ENCODE results near the gene C16orf95.
"Not testable (repeated sequence)": the region's sequence is repeated elsewhere in the genome, so short reads cannot be mapped to it uniquely, and the experiment has no call there.

The C16orf95 gene, protein sequence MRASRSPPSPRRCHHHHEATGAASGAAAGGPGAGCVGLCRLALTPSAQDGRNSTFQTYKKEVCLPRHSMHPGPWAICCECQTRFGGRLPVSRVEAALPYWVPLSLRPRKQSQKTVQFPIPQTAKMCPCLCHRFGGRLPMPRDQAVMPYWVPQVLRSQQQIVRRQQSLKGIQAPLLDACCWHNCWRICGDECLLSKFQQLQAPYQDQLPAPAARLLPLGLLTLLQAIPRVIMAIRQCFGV

DNA sequence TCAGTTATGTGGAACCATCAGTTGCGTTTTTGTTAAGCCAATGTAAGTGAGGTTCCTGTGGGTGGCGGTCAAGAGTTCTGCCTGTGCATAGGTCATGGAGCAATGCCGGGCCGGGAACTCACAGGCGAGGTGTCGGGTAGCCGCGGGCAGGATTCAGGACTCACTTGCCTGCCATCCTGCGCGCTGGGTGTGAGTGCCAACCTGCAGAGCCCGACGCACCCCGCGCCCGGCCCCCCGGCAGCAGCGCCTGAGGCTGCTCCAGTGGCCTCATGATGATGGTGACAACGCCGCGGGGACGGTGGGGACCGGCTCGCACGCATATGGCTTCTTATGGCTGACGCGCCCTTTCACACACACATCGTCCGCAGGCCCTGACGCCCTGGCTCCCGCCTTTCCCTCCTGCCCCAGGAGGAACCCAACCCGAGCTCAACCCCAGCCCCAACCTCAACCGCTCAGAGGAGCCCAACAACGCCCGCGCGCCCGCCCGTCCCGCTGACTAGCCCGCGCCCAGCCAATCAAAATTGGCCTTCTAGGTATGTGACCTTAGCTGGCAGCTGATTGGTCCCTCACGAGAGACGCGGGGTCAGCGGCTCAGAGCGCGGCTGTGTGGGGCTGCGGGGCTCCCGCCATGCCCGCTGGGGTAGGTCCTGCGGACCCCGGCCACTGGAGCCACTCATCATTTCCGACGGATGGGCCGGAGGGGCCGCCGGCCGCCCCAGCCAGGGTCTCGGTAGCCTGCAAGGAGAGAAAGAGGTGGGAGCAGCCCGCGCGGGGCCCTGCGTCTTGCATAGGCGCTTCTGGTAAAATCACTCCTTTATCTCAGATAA, at the start of gene C16orf95:
TSS of gene C16orf95 (minus strand) at position 470 of the 827 bp plus-strand sequence. CDS start at position 320, 150 bp downstream.
- peak; percentile 93 for DNase-seq (ENCODE audit: low spot score)

DNA sequence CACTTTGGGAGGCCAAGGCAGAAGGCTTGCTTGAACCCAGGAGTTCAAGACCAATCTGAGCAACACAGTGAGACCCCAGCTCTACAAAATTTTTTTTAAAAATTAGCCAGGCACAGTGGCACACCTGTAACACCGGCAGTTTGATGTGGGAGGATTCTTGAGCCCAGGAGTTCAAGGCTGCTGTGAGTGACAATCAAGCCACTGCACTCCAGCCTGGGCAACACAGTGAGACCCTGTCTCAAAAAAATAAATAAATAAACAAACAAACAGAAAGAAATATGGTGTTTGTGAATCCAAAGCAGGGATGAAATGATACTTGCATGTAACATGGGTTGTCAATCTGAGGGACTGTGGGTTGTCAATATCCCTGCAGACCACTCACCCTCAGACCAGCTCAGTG, 49.7 kb upstream of the C16orf95 start:
- no peak for DNase-seq (ENCODE audit: low spot score)

DNA sequence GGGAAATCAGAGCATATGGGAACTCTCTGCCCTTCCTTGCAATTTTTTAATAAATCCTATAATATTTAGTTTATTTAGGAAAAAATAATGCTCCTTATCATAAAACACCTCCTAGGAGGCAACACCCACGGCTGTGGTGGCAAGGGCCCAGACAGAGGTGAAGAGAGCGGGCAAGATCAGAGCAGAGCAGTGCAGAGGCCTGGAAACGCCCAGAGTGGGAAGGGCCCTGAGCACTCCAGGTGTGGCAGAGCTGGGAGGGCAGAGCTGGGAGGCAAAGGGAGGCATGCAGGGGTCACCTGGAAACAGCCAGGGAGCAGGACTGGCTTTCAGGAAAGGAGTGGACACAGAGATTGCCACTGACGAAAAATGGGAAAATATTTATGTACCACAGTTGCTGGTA, 49.1 kb upstream of the C16orf95 start:
- no peak for DNase-seq (ENCODE audit: low spot score)

DNA sequence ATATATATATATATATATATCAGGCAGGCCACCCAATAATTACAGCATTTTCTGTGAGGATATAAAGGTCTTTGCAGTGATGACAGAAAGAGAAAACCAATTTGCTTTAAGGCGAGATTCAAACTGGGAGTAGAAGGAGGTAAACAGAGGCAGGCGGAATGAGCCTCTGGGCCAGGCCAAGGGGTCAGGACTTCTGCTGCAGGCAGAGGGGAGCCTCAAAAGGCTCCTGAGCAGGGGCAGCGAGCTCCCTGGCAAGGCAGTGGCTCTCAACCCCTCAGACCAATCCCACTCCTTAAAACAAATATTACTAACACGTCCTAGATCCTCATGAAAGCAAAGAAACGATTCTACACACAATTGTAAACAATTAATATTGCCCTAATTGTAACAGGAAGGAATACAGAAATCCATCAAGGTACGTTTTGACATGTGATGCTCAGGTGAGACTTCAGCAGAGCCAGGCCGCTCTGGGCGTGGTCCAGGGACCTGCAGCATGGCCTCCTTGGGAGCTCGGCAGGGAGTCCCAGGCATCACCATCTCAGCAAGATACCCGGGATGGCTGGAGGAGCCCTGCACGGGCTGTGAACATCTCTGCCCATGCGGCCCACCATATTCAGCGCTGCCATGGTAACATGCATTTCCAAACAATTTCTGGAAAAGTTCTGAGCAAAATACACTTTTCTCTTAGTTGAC, 48.0 kb upstream of the C16orf95 start:
- no peak for DNase-seq (ENCODE audit: low spot score)

DNA sequence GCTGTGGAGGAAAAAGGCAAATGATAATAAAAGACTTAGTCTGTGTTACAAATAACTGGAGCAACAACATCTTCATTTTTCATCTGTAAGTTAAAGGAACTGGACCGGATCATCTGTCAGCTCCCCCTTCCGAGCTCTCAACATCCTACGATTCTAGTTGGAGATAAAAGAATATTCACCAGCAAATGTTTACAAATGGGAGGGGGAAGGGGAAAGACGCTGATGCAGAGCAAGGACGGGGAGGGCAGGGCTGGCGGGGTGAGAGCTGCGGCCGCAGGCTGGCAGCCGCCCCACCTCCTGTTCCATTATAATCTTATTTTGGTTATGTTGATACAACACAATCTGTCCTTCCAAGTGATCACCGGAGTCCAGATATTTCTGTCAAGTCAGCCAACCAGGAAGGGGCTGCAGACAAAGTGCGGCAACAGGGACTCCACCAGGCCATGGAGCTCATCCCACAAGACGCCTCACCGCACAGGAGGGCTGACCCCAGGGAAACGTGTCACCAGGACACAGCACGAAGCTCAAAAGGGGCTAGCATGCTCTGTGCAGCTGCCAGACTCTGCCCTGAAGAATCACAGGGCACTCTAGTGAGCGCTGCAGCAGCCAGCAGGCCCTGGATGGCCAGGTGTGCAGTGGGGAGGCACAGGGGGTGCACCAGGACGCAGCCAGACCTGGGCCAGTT, 46.7 kb upstream of the C16orf95 start:
- DNase-seq (ENCODE audit: low spot score) = no peak

DNA sequence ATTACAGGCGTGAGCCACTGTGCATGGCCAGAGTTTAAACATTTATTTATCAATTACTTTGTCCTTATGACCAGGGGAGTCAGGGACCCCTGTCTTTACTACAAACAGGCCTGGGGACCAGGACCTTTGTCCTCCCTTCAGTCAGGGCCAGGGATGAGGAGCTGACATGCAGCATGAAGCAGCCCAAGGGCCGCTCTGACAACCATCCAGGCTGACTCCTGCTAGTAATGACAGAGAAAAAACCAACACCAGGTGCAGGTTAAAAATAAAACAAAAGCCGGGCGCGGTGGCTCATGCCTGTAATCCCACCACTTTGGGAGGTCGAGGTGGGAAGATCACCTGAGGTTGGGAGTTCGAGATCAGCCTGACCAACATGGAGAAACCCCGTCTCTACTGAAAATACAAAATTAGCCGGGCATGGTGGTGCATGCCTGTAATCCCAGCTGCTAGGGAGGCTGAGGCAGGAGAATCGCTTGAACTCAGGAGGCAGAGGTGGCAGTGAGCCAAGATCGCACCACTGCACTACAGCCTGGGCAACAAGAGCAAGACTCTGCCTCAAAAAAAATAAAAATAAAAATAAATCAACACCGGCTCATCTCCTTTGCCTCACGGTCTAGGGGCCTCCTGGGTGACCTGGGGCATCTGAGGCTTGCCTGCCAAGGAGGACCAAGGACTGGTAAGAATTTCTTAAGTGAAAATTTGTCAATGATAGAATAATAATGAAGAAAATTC, 45.8 kb upstream of the C16orf95 start:
- DNase-seq (ENCODE audit: low spot score) = not testable (repeated sequence)

DNA sequence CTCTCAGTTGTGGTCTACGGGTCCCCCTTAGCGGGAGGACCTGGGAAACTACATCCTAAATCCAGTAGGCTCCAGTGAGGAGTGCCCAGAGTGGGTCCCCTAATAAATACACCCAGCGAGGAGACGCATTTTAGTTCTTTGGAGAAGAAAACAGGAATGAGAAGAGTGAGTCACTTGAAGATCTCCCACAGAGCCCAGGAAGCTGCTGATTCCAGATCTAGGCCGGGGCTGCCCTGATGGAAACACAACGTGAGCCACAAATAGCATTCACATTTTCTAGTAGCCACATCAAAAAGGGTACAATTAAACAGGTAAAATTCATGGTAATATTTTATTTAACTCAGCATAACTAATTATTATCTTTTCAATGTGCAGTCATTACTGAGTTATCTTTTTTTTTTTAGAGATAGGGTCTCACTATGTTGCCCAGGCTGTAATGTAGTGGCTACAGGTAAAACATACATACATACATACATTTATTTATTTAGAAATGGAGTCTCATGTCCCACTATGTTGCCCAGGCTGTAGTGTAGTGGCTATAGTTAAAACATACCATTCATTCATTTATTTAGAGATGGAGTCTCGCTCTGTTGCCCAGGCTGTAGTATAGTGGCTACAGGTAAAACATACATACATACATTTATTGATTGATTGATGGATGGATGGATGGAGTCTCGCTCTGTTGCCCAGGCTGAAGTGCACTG, 44.9 kb upstream of the C16orf95 start:
- no peak for DNase-seq (ENCODE audit: low spot score)

DNA sequence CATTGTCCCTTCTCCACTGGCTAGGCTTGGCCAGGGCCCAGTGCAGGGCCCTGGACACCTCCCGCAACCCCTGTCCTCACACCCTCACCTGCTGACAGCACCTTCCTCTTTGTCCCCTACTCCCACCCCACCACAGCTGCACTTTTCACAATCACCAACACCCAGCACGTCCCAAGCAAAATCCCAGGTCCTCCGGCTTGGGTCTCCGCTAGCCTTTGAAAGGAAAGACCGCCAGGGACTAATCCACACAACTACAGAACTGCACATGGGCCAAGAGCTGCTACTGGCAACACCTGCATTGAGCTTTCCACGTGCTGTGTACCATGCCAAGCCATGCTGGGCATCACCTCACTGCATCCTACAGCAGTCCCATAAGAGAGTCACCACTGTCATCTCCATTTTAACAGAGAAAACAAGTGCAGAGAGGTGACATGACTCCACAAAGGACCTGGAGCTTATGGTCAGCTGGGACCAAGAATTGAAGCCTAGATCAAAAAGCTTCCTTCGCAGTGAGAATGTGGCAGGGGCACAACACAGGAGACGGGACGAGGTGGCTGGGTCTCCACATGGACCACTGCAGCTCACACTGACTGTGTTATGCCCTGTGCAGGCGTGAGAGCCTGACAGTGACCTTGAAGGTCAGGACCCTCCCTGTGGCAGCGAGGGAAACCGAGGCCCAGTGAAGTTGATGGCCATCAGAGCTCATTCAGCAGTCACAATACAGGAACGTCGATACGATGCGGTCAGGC, 43.8 kb upstream of the C16orf95 start:
- no peak for DNase-seq (ENCODE audit: low spot score)

DNA sequence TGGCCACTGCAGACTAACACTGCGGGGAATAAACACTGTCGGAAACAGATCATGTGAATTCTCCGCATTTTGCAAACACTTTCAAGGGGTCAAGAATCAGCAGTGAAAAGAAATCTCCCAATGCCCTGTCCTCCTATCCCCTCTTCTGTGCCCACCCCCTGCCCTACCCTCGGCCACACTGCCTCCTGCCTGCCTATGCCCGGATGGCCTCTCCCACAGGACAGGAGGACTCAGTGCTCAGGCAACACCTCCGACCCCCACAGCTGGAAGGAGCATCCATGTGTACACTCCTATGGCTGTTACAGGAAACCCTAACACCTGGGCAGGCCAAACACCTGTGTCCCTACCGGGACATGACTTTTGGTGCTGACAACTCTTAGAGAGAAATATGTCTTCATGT, 41.9 kb upstream of the C16orf95 start:
- no peak for DNase-seq (ENCODE audit: low spot score)

DNA sequence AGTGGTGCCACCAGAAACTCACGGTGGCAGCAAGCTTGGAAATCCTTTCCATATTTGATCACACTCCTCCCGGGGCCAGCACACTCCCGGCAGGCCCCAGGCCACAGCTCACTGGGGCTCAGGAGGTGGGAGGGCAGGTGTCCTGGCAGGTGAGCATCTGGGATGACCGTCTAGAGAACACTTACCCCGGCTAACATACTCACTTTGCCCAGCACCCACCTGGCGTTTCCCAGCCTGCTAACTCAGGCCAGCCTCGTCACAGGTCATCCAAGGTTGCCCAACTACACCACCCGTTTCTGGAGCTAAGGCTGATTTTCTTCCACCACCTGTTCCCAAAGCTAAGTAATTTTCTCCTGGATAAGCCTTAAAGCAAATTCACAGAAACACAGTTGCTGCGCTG, 41.5 kb upstream of the C16orf95 start:
- DNase-seq (ENCODE audit: low spot score) = no peak

DNA sequence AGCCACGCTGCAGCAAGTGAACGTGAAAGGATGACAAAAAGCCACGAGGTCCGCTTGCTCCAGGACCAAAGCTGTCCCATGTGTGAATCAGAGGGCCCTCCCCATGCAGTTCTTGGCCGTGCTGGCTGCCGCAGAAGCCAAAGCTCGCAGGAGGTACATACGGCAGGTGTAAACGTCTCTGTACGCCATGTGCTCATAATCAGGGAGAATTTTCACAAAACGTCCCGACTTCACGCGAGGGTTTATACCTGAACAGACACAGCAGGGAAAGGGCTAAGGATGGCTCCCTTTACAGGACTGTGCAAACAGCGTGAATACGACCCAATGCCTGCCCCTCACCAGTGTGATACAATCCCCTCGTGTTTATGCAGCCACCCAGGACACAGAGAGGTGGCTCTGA, 41.1 kb upstream of the C16orf95 start:
- DNase-seq (ENCODE audit: low spot score) = no peak

DNA sequence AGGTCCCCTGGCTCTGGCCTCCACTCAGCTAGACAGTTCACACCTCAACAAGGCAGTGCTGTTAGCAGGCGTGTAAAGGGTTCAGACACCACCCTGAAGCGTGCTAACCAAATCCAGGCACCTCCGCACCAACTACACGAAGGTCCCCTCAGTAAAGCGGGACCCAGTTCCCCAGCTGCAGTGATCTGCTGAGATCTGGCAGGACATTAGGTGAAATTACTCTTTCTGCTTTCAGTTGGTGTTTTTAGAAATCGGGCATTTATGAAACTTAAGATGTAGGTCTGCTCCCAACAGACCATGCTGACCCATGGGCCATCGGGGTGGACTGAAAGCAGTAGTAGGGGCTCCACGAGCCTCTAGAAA, 39.3 kb upstream of the C16orf95 start:
- DNase-seq (ENCODE audit: low spot score) = no peak

DNA sequence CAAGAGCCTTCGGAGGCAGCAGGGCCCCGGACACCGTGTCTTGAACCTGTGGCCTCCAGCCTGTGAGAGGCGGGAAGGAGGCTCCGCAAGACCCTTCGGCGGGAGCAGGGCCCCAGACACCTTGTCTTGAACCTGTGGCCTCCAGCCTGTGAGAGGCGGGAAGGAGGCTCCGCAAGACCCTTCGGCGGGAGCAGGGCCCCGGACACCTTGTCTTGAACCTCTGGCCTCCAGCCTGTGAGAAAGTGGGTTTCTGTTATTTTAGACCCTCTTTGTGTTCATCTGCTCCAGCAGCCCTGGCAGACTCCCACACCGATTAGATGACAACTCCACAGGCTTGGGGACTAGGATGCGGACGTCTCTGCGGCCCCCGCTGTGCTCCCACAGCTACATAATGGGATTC, 36.4 kb upstream of the C16orf95 start:
- DNase-seq (ENCODE audit: low spot score) = no peak

DNA sequence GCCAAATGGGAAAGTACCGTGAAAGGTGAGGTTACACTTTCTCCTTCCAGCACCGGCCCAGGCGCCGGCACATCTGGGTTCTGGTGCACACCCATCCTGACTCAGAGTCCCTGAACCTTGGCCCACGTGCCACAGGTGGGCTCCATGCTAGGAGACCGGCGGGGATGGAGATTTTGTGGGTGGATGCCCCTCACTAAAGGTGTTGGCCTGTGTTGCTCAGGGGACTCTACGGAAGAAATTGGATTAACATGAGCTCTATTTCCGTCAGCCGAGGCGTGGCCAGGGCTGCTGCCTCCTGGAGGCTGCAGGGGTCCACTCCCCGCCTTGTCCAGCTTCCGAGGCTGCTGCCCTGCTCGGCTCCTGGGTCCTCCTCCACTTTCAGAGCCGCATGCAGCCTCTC, 35.6 kb upstream of the C16orf95 start:
- DNase-seq (ENCODE audit: low spot score) = no peak

DNA sequence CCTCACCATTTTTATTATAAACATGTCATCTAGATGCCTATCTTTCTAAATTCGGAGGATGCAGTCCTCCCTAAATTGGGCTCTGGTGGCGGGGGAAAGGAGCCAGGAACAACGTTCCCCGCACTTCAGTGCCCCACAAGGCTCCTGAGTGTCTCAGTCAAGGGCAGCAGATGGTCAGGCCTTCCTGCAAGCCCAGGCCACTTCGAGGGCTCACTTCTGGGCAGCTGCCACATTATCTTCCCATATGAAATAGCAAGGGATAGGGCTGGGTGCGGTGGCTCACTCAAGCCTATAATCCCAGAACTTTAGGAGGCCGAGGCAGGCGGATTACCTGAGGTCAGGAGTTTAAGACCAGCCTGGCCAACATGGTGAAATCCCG, 34.1 kb upstream of the C16orf95 start:
- no peak for DNase-seq (ENCODE audit: low spot score)

DNA sequence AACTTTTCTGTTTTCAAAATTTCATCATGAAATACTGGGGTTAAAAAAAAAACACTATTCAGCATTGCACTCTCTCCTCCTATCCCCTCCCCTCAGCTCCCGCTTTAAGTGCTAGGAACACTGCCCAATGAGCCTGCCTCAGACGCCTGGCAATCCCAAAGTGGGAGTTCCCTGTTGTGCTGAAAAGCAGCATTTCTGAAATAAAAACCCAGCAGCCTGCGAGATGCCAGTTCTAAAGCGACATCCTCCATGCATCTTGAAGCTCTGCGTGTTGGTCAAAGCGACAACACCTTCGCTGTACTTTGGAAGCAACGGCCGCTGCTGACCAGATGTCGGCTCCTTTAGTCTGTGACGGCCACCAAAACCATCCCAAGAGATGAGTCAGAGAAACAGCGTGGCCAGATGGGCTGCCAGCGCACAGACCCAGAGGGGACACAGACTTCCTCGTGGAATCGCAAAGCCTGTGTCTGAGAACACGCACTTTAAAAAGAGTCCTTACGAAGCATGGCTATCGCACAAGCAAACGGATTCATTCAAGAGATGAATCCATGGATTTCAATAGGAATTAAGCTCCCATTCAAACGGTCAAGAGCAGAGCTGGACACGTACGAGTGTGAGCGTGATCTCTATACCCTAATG, 33.6 kb upstream of the C16orf95 start:
- no peak for DNase-seq (ENCODE audit: low spot score)

DNA sequence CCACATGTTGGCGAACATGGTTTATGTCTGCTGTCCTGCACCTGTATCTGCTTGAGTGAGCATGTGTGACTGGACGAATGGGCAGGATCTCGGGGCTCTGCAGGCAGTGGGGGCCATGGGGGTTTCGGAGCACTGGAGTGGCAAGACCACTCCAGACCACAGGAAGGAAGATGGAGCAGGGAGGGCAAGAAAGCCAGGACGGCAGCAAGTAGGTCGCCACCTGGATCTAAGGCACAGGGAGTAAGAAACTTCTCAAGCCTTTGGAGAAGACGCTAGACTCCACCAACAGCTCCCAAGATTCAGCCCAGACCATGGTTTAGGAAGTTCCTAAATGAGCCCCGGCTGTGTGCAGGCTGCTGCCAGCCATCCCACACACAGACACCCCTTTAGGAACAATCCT, 32.8 kb upstream of the C16orf95 start:
- no peak for DNase-seq (ENCODE audit: low spot score)

DNA sequence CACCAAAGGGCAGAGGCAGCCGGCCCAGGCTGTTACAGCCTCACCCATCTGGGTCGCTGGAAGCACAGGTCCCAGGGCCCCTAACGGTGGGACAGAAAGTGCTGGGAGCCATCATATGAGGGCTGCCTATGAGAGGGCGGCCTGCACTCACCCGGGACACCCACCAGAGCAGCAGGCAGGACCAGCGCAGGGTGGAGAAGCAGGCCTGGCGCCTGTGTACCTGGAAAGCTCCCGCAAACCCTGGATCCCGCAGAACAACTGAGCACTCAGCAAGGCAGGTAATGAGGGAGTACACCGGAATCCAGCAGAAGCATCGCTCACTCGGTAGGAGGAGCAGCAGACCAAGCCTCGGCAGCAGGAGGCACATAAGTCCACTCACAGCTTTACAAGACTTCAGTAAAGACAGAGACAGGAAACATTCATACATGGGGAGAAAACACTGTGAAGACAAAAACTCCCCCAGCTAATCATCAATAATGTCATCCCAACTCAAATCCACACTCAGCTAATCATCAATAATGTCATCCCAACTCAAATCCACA, 31.5 kb upstream of the C16orf95 start:
- DNase-seq (ENCODE audit: low spot score) = no peak

DNA sequence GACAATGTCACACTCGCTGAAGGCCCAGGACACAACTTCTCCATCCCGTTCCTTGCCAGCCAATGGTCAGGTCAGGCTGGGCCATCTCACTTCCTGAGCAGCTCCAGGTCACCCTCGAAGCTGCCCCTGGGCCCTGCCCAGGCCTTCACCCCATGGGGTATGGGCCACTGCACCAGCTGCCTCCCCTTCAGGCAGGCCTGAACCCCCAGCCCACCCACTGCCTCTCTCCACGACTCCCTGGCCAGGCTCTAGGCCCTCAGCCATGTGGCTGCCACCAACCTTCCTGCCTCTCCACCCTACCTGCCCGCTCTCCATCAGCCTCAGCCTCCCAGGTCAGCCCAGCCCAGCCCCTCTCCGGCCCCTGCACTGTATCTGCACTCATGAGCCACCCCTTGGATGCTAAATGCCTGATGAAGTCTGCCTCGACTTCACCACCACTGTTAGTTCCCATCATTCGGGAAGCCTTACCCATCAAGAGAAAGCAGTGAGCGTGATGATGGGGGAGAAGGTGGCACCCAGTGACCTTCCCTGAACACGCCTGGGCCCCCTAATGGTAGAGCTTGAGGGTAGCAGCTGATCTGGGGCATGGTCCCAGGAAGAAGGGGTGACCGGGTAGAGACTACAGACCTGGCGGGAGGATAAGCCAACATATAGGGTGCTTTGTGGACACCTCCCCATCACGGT, 30.9 kb upstream of the C16orf95 start:
- DNase-seq (ENCODE audit: low spot score) = no peak

Data from RKO (cell line).